Right ventricle myocardium superior (tissue), 1 donor: ENCODE results near the gene GLTPD2. TPM values are rescaled to one million over a fixed set of nuclear protein-coding genes. Genes with fewer than 3 reads are reported as not detected.

Experiments used
- ATAC-seq: fragments of 200-7000 bp; cut with Tn5 transposase; one replicate; pipeline ENCODE4 v1.9.1; 2020; ENCODE audit warnings: mild to moderate bottlenecking; ENCODE audit not compliant: poor library complexity
- DNase-seq: peaks from one replicate; pipeline ENCODE4 v3.0.0-alpha.2; 2020
- intact Hi-C: fragments of 100-400 bp; cut with DNase I; formaldehyde crosslinking; loops from one replicate; pipeline ENCODE4 v1.11.2; 2022
- total RNA-seq: library from RNA; stranded (reverse); fragmentation: NEBNext Ultra II Directional; extraction: Animal tissue kit (Norgen Biotek cat#: 25700); gene quantifications from one replicate; pipeline ENCODE4 v1.2.1, GENCODE V29; 2021
- donor health status: DM: no; HTN: yes; CAD: no; lungs with severe emphysema.

GLTPD2 gene
- total RNA-seq, 1 donor from 2014 or later, result not detected

DNA sequence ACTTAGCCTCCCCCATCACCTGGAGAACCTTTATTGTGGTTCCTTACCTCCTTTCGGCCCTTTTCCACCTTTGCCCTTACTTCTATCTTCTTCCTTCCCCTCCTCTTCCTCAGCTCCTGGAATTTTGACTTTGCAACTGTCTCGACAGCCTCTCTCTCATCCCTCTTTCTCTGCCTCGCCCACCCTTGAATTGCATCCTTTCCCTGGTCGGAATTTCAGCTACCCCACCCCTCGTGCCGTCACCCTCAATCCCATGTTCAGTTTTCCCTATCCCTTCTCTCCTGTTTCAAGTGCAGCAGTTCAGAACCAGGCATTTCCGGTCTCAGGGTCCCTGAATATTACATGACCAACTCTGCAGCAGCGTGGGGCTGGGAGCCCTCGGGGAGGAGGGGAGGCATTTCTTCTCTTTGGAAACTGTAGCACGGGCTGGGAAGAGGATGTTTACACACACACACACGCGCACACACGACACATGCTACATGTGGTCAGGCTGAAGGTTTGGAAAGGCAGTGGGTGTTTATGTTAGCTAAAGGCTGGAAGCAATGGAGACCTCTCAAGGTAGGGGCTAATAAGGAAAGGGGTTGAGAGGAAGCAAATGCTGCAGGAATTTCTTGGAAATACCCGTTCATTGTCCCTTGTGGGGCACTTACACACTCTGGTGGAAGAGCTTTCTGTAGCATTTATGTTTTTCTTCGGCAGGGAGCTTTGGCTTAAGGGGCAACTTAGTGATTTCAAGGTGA, 45.3 kb downstream of the GLTPD2 start:
- peak; percentile 51 for DNase-seq
- intact Hi-C loops, result loop anchor here (10.0 kb wide), 1 partner anchor 51 kb away; no protein-coding TSS in a partner anchor
- no peak for ATAC-seq

DNA sequence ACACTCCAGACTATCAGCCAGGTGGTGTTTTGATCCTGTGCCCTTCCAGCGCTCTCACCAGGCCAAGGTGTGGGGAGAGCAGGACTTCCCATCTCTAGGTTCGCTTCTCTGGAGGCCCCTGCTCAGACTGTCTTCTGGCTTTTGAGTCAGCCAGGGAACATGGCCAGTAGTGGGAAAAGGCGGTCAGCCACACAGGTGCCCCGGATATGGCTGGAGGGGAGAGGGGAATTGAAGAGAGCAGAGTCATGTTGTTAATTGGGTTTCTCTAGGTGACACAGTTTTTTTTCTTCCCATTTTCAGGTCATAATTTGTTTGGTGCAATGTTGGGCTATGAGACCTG, 45.9 kb downstream of the GLTPD2 start:
- no peak for DNase-seq
- intact Hi-C loops, result loop anchor here (5.0 to 10.0 kb wide), 2 partner anchors 37 to 50 kb away; partner anchors contain the start of gene PSMB6
- ATAC-seq, result no peak

DNA sequence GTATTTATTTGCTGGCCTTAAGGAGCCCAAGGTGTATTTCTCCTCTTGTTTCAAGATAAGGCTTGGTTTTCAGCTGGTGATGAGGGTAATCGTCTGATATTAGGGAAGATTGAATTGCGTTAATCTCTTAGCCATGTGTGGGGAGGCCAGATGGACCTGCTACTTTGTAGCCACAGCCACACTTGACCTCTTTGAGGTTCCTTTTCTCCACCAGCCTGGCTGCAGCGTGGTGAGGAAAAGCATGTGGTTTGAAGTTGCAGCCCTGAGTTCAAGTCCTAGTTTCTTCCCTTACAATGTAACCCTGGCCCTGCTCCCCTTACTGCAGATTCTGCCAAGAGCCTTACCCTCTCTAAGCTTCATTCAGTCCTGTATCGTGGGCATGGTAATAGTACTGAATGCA, 47.5 kb downstream of the GLTPD2 start:
- intact Hi-C loops, result loop anchor here (5.0 to 10.0 kb wide), 2 partner anchors 39 to 49 kb away; partner anchors contain the start of gene PSMB6
- ATAC-seq, result no peak
- DNase-seq, result no peak

DNA sequence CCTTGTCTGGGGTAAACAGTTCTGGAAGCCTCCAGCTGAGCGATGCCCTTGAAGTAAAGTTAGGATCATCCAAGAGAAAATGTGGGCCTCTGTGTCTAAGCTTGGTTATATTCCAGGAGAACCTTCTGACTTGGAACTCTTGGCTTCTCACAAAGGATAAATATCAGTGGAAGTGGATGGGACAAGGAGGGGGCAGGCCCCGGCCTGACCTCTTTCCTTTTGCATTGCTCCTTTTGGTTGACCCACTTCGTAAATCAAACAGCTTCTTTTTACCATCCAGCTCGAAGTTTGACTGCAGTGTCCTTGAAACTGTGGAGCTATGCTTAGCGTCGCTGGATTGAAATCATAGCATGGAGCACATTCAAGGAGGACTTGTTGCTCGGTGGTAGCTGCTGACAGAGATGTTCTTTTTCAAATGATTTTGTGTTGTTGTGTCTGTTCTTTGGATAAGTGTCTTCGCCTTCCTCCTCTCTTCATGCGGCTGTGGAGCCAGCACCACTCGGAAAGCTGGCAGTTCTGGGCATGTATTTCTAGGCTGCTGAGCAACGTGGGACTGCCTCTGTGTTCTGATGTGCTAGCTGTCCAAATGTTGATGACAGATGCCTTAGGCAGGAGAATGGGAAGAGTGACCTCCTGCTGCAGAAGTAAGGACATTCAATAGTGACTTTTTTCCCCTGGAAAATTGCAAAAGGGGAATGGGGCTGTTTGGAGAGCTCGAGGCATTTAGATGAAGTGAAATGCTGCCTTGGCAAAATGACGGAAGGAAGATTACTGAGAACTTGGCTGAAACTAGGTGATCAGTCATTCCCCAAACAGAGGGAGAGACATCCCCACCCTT, 48.9 kb downstream of the GLTPD2 start:
- intact Hi-C loops, result loop anchor here (5.0 to 10.0 kb wide), 2 partner anchors 40 to 47 kb away; partner anchors contain the start of gene PSMB6
- DNase-seq, result peak; percentile 54

DNA sequence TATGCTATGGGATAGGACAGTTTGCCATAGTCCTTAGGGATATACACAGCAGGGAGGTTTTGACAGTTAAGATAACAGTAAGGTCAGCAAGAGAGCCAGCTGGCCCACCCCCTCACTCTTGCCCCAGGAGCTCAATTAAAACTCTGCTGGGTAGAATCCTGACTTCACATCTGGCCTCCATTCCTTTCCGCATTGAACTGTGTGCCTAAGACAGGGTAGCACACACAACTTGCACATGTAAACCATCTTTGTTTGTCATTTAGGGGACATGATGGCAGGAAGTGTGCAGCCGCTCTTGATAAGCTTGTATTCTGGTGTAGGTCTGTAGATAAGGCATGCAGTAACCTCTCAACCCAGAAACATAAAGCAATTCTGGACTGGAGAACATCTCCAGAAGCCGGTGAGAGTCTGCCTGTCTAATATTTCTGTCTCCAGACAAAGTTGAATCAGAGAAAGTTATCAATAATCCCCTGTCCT, 49.6 kb downstream of the GLTPD2 start:
- intact Hi-C loops, result loop anchor here (5.0 to 10.0 kb wide), 2 partner anchors 41 to 46 kb away; partner anchors contain the start of gene PSMB6
- no peak for ATAC-seq

More for the DNA sequence above, 48.9 kb downstream of the GLTPD2 start:
- peak; percentile 63 for ATAC-seq

DNA sequence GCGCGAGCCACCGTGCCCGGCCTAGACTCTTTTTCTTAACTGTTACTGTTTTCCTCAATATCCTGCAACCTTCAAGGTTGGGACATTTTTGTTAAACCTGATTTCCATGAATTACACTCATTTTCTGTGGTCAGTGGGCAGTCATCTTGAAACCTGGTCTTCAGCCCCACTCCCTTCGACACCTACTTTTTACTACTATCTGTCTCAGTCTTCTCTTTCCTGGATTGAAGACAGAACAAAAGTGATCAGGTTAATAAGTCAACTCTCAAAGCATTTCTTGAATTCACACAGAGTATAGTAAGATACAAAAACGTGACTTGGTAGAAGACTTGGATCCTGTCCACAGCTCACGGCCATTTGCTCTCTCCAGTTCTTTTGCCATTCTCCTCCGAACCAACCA, 50.5 kb downstream of the GLTPD2 start:
- DNase-seq (no peak), ATAC-seq (no peak)
- intact Hi-C loops, result loop anchor here (5.0 to 10.0 kb wide), 2 partner anchors 42 to 46 kb away; partner anchors contain the start of gene PSMB6

More for the DNA sequence above, 49.6 kb downstream of the GLTPD2 start:
- no peak for DNase-seq

Other genes starting within 250 kb of the GLTPD2 start
- gene MYBBP1A, start 233.6 kb upstream of the GLTPD2 start, total RNA-seq, result 18.8 TPM
- not detected for gene GGT6, start 228.4 kb upstream of the GLTPD2 start, total RNA-seq
- gene SMTNL2, start 204.4 kb upstream of the GLTPD2 start, total RNA-seq, result 40.4 TPM
- gene ALOX15, start 147.3 kb upstream of the GLTPD2 start, total RNA-seq, result not detected
- 39.3 TPM for gene PELP1, start 84.8 kb upstream of the GLTPD2 start, total RNA-seq
- 23.4 TPM for gene ARRB2, start 78.3 kb upstream of the GLTPD2 start, total RNA-seq
- 18.0 TPM for gene MED11, start 57.5 kb upstream of the GLTPD2 start, total RNA-seq
- gene ZMYND15, start 49.1 kb upstream of the GLTPD2 start, total RNA-seq, result not detected
- 2.7 TPM for gene CXCL16, start 49.0 kb upstream of the GLTPD2 start, total RNA-seq
- not detected for gene TM4SF5, start 17.1 kb upstream of the GLTPD2 start, total RNA-seq
- gene VMO1, start 2.6 kb upstream of the GLTPD2 start, total RNA-seq, result 0.62 TPM
- gene PSMB6, start 7.2 kb downstream of the GLTPD2 start, total RNA-seq, result 214 TPM
- gene PLD2, start 18.2 kb downstream of the GLTPD2 start, total RNA-seq, result 13.6 TPM
- gene MINK1, start 44.4 kb downstream of the GLTPD2 start, total RNA-seq, result 47.6 TPM
- 0.51 TPM for gene C17orf107, start 110.6 kb downstream of the GLTPD2 start, total RNA-seq
- 0.30 TPM for gene CHRNE, start 114.1 kb downstream of the GLTPD2 start, total RNA-seq
- gene GP1BA, start 143.3 kb downstream of the GLTPD2 start, total RNA-seq, result not detected
- 208 TPM for gene SLC25A11, start 151.1 kb downstream of the GLTPD2 start, total RNA-seq
- gene RNF167, start 151.3 kb downstream of the GLTPD2 start, total RNA-seq, result 85.8 TPM
- 179 TPM for gene PFN1, start 159.6 kb downstream of the GLTPD2 start, total RNA-seq
- 534 TPM for gene ENO3, start 162.2 kb downstream of the GLTPD2 start, total RNA-seq
- gene SPAG7, start 178.9 kb downstream of the GLTPD2 start, total RNA-seq, result 158 TPM
- gene CAMTA2, start 198.7 kb downstream of the GLTPD2 start, total RNA-seq, result 29.4 TPM
- 2.8 TPM for gene INCA1, start 208.6 kb downstream of the GLTPD2 start, total RNA-seq
- gene KIF1C, start 209.0 kb downstream of the GLTPD2 start, total RNA-seq, result 720 TPM
- gene SLC52A1, start 246.5 kb downstream of the GLTPD2 start, total RNA-seq, result not detected